Cardiac septum (tissue), 1 donor: ENCODE results near the gene ZNF555. TPM values are rescaled to one million over a fixed set of nuclear protein-coding genes. Genes with fewer than 3 reads are reported as not detected.
A peak's percentile ranks its signal among the peaks of the same experiment; 100 is the strongest.
"Not testable (repeated sequence)": the region's sequence is repeated elsewhere in the genome, so short reads cannot be mapped to it uniquely, and the experiment has no call there.

Experiments
- DNase-seq: peaks from one replicate; pipeline ENCODE4 v3.0.0-alpha.2; 2020; ENCODE audit warnings: low spot score
- intact Hi-C: fragments of 100-400 bp; cut with DNase I; formaldehyde crosslinking; loops from one replicate; pipeline ENCODE4 v1.14.0; 2022
- total RNA-seq: library from RNA; stranded (reverse); fragmentation: NEBNext Ultra II Directional; extraction: Animal tissue kit (Norgen Biotek cat#: 25700); gene quantifications from one replicate; pipeline ENCODE4 v1.2.1, GENCODE V29; 2021
- donor health status: DM: no; HTN: no; CAD: no.

The ZNF555 gene
- total RNA-seq, 1 donor from 2014 or later = 6.9 TPM

DNA sequence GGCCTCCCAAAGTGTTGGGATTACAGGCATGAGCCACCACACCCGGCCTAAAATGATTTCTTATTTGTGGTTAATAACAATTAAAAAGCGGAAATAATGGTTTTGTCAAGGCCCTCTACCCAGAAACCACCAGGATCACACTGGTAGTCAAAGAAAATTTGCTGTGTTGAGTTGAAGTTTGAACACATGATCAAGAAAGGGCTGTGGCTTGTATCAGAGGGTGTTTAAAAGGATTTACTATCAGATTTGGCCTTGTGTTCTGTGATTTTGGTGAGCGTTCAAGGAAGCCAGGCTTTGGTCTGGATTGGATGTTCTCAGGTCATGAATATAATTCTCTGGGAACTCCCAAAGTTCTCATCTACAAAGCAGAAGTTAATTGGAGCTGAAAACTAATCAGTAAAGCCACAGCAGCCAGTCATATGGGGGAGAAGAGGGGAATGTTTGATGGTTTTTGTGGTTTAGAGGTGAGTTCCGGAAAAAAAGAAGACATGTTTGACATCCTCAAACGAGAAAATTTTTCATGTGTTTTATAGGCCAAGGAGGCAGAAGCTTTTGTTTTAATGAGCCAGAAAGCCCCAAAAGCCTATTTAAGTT, 15.3 kb downstream of the ZNF555 start:
- no peak for DNase-seq
- intact Hi-C loops = no loop called here

DNA sequence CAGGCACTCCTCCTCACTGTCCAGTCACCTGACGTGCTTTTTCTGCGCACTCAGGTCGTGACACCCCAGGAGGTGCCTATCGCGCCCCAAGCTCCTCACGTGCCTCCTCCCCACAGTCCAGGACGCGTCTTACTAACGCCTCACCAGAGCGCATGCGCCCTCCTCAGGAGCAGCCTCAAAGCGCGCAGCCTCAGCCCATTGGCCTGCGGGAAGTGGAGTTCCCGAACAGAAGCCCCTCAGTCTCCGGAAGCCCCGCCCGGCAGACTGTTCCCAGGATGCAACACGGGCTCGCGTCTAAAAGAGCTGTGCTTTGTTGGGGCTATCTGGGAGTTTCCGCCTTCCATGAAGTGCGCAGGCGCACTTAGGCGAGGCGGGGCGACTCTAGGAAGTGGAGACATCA, 17.6 kb downstream of the ZNF555 start:
- DNase-seq = no peak
- intact Hi-C loops = no loop called here

DNA sequence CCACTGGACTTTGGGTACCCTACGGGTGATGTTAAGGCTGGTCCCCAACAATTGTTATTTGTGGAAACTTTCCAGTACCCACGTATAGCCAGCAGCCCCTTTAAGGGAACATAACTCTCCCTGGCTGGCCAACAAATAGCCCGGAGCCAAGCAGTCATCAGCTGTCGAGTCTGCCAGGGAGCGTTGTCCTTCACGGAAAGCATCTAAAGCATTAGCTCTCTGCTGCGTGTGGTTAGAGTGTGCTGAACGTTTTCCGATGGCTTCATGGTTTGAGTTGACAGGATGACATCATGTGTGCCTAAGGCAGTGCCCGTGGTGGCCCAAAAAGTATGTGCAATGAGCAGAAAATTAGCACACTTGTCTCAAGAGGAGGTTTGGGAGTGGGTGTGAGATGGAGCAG, 22.5 kb downstream of the ZNF555 start:
- intact Hi-C loops = no loop called here
- no peak for DNase-seq

DNA sequence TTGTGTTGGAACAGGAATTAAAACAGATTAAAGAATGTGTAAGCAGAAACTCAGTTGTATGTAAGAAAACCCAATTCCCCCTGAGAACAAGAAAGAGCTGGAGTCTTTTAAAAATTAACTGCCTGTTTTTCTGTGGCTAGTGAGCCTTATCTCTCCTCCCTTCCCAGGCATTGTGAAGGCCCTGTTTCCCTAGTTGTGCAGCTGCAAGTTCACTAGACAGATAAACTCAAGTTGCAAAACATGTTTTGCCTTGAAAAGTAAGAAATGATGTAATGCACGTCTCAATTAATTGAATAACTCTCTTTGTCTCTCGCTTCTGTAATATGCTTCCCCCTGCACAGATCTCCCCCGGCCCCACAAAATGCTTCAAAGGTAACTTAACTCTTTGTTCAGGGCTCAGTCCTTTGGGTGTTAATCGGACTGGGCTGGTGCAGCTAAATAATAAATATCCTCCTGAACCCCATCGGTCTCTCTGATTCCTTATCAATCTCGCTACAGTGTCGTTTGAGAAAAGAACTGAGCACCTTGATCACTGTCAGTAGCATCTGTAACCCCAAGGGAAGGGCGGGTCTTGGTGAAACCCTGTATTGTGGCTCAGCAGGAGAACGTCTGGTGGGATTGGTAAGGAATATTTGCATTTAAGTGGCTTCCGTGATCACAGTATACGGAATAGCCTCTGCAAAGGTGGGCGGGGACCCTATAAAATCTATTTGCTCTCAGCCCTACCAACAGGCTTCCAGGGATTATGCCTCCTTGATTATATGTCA, 24.2 kb downstream of the ZNF555 start:
- intact Hi-C loops = no loop called here
- no peak for DNase-seq

DNA sequence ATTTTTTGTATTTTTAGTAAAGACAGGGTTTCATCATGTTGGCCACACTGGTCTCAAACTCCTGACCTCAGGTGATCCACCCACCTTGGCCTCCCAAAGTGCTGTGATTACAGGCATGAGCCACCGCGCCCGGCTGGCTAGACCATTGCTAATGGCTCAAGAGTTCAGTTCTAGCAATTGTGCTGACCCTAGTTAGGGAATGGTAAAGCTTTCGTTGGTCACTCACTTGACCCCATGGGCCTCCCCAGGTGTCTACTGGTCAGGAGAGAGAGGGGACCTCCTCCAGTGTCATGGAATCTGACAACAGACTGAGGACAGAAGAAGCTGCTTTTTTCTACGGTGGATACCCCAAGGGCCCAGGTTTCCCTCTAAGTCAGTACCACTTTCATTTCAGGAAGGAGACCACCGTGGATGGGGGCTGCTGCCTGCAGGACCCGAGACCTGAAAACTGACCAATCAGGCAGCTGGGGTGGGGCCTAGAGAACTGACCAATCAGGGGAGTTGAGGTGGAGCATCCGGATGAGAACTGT, 25.3 kb downstream of the ZNF555 start:
- DNase-seq = no peak
- intact Hi-C loops = no loop called here

DNA sequence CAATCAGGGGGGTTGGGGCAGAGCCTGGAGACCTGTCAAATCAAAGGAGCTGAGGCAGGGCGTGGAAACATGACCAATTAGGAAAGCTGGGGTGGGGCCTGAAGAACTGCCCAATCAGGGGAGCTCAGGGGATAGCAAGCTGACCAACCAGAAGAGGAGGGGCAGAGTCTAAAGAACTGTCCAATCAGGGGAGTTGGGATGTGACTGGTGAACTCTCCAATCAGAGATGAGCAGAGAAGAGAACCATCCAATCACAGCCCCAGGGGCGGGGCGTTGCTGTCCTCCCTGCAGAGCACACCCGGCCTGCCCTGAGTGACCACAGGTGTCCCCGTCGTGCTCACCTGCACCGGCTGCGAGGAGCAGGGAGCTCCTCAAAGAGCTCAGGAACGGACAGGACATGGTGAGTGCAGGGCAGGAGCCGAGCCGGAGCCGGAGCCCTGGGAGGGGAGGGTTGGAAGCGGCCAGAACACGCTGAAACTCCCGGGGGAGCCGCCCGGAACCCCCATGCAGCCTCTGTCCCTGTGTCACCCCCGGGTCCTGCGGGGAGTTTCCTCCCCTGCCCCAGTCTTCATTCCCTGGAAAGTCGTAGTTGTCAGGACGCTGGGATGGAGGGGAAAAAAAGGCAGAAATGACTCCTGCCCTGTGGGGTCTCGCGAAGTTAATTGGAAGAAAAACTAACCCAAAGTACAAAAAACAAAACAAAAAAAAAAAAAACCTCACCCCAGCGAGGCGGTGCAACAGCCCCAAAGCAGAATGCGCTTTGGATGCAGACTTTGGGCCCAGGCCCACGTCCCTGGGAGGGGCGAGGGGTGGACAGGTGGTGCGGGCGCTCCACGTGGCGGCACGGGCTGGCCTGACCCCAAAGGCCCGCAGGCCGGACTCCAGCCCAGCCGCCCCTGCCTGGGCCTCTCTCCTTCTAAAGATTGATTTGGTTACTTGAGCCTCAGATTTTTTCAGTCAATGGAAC, 26.0 kb downstream of the ZNF555 start, which contains the start of gene ZNF556:
TSS of gene ZNF556 (plus strand) at position 311 of the 967 bp plus-strand sequence. CDS start at position 398, 87 bp downstream.
- DNase-seq = no peak
- intact Hi-C loops = no loop called here

DNA sequence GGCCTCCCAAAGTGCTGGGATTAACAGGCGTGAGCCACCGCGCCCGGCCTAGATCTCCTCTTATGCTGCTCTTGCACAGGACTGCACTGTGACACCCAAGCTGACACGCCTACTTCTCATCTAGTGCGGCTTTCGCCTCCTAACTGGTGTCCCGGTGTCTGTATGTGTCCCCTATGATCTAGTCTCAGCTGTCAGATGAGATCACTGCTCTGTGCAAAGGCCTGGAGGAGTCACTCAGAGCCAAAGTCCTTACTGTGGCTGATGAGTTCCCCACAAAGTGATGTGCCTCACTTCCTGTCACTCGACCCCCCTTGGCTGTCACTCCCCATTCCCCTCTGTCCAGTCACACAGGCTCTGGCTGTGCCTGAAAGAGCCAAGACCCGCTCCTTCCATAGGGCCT, 28.3 kb downstream of the ZNF555 start:
- intact Hi-C loops = loop anchor here (5.0 kb wide), 1 partner anchor 222 kb away; no protein-coding TSS in a partner anchor
- DNase-seq = no peak

DNA sequence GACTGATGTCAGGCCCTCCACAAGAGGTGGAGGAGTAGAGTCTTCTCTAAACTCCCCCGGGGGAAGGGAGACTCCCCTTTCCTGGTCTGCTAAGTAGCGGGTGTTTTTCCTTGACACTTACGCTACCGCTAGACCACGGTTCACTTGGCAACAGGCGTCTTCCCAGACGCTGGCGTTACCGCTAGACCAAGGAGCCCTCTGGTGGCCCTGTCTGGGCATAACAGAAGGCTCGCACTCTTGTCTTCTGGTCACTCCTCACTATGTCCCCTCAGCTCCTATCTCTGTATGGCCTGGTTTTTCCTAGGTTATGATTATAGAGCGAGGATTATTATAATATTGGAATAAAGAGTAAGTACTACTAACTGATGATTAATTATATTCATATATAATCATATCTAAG, 30.9 kb downstream of the ZNF555 start:
- DNase-seq = not testable (repeated sequence)
- intact Hi-C loops = loop anchor here (5.0 kb wide), 1 partner anchor 225 kb away; no protein-coding TSS in a partner anchor

DNA sequence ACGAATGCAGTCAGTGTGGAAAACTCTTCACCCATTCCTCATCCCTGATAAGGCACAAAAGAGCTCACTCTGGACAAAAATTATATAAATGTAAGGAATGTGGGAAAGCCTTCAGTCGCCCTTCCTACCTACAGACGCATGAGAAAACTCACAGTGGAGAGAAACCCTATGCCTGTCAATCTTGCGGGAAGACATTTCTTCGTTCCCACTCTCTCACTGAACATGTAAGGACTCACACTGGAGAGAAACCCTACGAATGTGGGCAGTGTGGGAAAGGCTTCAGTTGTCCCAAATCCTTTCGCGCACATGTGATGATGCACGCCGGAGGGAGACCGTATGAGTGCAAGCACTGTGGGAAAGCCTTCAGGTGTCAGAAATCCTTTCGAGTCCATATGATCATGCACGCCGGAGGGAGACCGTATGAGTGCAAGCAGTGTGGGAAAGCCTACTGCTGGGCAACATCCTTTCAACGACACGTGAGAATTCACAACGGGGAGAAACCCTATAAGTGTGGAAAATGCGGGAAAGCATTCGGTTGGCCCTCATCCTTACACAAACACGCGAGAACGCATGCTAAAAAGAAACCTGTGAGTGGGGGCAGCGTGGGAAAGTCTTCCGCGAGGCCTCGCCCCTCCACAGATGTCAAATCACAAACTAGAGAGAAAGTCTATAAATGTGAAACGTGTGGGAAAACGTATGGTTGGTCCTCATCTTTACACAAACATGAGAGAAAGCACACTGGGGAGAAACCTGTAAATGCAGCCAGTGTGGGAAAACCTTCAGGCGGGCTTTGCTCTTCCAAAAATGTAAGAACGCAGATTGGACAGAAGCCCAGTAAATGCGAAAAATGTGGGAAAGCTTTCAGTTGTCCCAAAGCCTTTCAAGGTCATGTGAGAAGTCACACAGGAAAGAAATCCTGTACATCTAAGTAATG, 36.4 kb downstream of the ZNF555 start:
- intact Hi-C loops = no loop called here
- DNase-seq = no peak

DNA sequence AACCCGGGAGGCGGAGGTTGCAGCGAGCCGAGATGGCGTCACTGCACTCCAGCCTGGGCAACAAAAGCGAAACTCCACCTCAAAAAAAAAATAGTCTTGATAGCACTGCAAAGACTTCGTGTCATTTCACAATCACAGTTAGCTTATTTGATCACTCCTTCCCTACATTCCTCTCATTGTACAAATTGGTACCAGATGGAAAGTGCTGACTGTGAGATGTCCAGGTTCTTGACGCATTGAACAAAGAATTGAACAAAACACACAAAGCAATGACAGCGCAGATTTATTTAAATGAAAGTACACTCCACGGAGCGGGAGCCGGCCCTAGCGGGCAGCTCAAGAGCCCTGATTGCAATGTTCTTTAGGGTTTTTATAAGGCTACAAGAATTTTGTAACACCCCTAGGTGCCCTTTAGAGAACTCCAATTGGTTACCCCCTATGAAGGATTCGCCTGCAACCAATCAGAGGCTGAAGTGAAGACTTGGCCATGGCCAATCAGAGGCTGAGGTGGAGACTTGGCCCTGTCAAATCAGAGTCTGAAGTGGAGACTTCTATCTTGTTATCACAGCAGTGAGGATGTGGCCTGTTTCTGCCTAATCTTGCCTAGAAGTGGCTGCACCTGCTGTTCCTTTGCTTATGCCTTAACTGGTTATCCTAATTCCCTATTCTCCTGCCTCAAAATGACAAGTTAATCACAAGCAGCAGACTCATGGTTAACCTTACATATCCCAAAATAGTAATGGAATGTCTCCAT, 42.6 kb downstream of the ZNF555 start:
- intact Hi-C loops = no loop called here
- DNase-seq = no peak

DNA sequence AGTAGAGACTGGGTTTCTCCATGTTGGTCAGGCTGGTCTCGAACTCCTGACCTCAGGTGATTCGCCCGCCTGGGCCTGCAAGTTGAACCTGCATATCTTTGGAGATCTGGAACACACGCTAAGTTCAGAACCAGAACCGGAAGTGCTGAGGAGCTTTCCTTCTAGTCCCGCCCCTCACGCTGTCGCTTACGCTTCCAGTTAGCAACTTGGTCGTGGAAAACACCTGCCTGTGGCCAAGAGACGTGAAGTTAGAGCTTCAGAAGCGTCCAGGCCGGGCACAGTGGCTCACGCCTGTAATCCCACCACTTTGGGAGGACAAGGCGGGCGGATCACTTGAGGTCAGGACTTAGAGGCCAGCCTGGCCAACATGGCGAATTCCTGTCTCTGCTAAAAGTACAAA, 44.5 kb downstream of the ZNF555 start:
- intact Hi-C loops = no loop called here
- DNase-seq = no peak

DNA sequence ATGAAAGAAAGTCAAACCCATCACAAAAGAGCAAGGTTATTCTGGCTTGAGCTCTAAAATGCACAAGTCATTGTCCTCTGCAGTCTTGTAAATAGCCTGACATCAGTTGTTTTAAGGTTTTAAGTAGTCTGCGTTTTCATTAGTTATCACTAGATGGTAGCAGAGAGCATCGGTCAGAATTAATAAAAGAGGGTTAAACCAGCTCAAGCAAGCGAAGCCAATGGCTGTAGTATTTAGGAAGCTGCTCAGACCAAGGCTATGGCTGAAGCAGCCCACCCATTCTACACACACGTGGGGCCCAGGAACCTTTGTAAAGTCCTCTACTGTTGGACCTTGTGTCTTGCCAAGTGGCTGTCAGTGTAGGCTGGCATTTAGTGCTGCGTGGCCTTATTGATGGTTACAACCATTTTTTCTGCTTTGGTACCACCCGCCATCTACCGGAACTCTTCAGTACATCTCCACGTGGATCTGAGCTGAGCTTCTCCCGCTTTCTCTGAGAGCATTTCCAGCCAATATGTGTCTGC, 46.2 kb downstream of the ZNF555 start:
- intact Hi-C loops = no loop called here
- no peak for DNase-seq

DNA sequence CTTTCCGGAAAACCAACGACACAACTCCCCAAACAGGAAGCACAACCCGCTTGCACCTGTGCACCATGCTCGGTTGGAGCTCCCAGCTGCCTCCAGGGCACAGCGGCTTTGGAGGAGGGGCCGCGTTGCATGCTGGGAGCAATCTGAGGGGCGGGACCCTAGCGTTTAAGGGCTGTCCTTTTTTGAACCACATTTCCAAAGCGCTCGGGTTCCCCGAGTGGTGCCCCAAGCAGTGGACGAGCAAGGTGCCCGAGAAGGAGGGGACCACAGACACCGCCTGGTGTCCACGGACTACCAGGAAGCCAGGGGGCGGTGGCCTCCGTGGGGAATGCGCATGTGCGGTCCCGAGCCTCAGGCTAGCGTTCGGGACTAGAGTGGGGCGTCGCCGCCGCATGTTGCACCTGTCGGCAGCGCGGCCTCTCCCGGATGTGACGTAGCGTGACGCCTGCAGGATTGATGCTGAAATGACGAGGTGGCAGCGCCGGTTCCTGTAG, 47.5 kb downstream of the ZNF555 start:
- no peak for DNase-seq
- intact Hi-C loops = no loop called here

DNA sequence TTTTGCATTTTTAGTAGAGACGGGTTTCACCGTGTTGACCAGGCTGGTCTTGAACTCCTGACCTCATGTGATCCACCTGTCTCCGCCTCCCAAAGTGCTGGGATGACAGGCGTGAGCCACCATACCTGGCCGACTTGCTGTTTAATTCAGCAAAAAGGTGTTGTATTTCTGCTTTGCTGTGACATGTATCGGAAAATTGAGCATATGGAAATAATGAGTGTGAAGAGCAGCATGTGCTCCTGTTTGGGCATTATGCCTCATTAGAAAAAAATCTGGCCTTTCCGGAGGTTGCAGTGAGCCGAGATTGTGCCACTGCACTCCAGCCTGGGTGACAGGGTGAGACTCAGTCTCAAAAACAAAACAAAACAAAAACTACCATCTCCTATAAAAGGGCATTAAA, 49.3 kb downstream of the ZNF555 start:
- DNase-seq, intact Hi-C loops: not testable (repeated sequence)

DNA sequence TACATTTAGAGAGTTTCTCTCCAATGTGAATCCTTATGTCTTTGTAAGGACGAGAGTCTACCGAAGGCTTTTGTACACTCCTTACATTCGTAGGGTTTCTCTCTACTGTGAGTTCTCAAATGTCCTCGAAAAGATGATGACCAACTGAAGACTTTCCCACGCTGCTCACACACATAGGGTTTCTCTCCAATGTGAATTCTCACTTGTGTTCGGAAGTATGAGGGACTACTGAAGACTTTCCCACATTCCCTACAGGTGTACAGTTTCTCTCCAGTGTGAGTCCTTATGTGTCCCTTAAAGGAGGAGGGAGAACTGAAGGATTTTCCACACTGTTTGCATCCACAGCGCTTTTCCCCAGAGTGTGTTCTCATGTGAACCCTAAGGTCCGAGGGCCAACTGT, 55.4 kb downstream of the ZNF555 start:
- intact Hi-C loops = no loop called here
- DNase-seq = no peak

DNA sequence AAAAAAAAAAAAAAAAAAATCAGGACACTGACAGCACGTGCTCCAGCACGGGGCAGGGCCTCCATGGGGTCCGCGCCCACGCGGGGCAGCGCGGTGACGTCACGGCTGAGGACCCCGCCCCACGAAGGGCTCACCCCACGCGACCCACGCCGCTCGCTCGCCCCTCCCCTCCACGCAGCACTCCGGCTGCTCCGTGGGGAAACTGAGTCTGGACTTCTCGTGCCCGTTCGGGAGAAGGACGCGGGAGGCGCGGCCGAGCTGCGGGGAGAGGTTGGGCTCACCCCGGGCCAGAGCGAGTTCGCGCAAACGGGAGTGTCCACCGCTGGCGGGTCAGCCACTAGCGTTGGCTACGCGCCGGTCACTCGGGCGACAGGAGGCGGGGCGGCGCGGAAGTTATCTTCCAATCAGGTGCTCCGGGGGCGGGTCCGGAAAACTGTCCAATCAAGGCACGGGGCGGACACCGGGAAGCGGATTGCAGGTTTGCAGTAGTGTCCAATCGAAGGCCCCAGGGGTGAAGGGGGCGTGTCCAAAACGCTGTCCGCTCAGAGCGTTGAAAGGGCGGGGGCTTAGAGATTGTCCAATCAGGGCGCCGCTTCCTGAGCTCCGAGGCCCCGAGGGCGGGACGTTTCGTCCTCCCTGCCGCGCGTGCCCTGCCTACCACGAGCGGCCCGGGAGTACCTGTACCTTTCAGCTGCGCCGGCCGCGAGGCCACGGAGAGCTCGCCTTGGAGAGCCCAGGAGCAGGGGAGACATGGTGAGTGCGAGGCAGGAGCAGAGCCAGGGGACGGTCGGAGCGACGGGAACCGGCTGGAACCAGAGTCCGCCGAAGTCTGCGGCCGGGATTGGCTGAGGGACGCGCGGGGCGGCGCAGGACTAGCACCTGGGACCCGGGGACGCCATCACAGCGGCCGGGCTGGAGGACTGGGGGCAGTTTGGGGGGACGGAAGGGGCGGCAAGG, 59.3 kb downstream of the ZNF555 start, which contains the start of gene ZNF57:
TSS of gene ZNF57 (plus strand) at position 633 of the 957 bp plus-strand sequence. CDS start at position 751, 118 bp downstream.
- peak; percentile 99 for DNase-seq
- intact Hi-C loops = loop anchor here (5.0 kb wide), 1 partner anchor 42 kb away; the partner anchor contains the start of gene ZNF77
